DND-41 (cell line): ENCODE results near the gene CNTNAP5.

ENCODE experiments used
- ATAC-seq: fragments of 200-7000 bp; cut with Tn5 transposase; 3 replicates; pipeline ENCODE4 v1.9.1; 2021; ENCODE audit warnings: low read depth; ENCODE audit not compliant: insufficient read depth
- DNase-seq: peaks from one replicate; pipeline ENCODE4 v3.0.0-alpha.2; 2020
- H2AFZ ChIP-seq: 2 replicates; pipeline ENCODE4 v1.6.0; 2012; ENCODE audit warnings: low read depth, low read length
- H3K27ac ChIP-seq: 2 replicates; pipeline ENCODE4 v1.5.1; 2012; ENCODE audit warnings: low read length, inconsistent platforms
- H3K27me3 ChIP-seq: fragments of 200-600 bp; sonication (generic); 2 replicates; pipeline ENCODE4 v1.6.0; 2012; ENCODE audit warnings: low read length, mild to moderate bottlenecking, inconsistent platforms; ENCODE audit not compliant: insufficient read depth, poor library complexity
- H3K36me3 ChIP-seq: 2 replicates; pipeline ENCODE4 v1.5.1; 2012; ENCODE audit warnings: low read length, inconsistent platforms; ENCODE audit not compliant: insufficient read depth
- H3K4me1 ChIP-seq: 2 replicates; pipeline ENCODE4 v1.5.1; 2012; ENCODE audit warnings: mild to moderate bottlenecking, low read length; ENCODE audit not compliant: insufficient read depth
- H3K4me2 ChIP-seq: 2 replicates; pipeline ENCODE4 v1.6.0; 2012; ENCODE audit warnings: mild to moderate bottlenecking, moderate library complexity, low read length, inconsistent platforms; ENCODE audit not compliant: insufficient read depth
- H3K4me3 ChIP-seq, 2 experiments: fragments of 200-600 bp in 1 of 2; shearing (Covaris generic) in 1 of 2; 2 replicates each; pipeline ENCODE4 v1.5.1; 2012 to 2016; ENCODE audit warnings: inconsistent platforms in 2 of 2, low read length in 2 of 2, mild to moderate bottlenecking in 2 of 2, low read depth in 1 of 2, moderate library complexity in 1 of 2
- H3K79me2 ChIP-seq: 2 replicates; pipeline ENCODE4 v1.6.0; 2012; ENCODE audit warnings: low read length, inconsistent platforms; ENCODE audit not compliant: insufficient read depth
- H3K9ac ChIP-seq: 2 replicates; pipeline ENCODE4 v1.6.0; 2012; ENCODE audit warnings: low read depth, mild to moderate bottlenecking, inconsistent platforms, low read length, moderate library complexity
- H3K9me3 ChIP-seq: 2 replicates; pipeline ENCODE4 v1.5.1; 2012; ENCODE audit warnings: low read length, moderate library complexity, mild to moderate bottlenecking, inconsistent platforms; ENCODE audit not compliant: insufficient read depth, severe bottlenecking
- H4K20me1 ChIP-seq: 2 replicates; pipeline ENCODE4 v1.6.0; 2012; ENCODE audit warnings: low read length; ENCODE audit not compliant: insufficient read depth
- EZH2 ChIP-seq: IDR thresholded peaks from 3 replicates; pipeline ENCODE4 v1.6.1; 2012; ENCODE audit warnings: borderline replicate concordance, low read depth, mild to moderate bottlenecking, moderate library complexity, low read length, inconsistent platforms; ENCODE audit not compliant: severe bottlenecking
- TF ChIP-seq, protein P1 (sequence below): IDR thresholded peaks from 2 replicates; pipeline ENCODE4 v1.5.1; 2012; ENCODE audit warnings: borderline replicate concordance, low read length, moderate library complexity, mild to moderate bottlenecking; ENCODE audit not compliant: poor library complexity, severe bottlenecking; ENCODE audit errors: extremely low read depth

CNTNAP5 gene

DNA sequence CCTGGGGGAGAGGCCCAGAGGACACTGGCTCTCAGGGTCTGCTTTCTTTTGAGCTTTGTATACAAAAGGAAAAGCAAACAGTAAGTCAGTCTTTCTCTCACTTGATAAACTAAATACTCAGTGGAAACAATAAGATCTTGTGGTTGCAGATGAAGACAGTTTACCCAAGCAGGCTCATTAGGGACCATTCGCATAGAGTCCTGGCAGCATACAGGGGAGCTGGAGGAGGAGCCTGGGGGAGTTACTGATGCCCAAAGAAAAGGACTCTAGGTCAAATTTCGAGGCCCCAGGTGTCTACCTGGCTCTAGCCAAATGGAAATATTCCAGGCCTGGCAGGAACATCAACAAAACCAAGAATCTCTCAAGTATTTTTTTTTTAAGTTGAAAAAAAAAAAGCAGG, 225.3 kb downstream of the CNTNAP5 start:
- TF ChIP-seq, protein P1, sequence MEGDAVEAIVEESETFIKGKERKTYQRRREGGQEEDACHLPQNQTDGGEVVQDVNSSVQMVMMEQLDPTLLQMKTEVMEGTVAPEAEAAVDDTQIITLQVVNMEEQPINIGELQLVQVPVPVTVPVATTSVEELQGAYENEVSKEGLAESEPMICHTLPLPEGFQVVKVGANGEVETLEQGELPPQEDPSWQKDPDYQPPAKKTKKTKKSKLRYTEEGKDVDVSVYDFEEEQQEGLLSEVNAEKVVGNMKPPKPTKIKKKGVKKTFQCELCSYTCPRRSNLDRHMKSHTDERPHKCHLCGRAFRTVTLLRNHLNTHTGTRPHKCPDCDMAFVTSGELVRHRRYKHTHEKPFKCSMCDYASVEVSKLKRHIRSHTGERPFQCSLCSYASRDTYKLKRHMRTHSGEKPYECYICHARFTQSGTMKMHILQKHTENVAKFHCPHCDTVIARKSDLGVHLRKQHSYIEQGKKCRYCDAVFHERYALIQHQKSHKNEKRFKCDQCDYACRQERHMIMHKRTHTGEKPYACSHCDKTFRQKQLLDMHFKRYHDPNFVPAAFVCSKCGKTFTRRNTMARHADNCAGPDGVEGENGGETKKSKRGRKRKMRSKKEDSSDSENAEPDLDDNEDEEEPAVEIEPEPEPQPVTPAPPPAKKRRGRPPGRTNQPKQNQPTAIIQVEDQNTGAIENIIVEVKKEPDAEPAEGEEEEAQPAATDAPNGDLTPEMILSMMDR = no peak
- no peak for TF ChIP-seq EZH2
- H4K20me1 ChIP-seq = no peaks in the 10 kb centered on the region
- H3K4me2 ChIP-seq = no peak overlapping the region
- H3K79me2 ChIP-seq = no peaks in the 10 kb centered on the region
- no peaks in the 10 kb centered on the region for H3K36me3 ChIP-seq
- H2AFZ ChIP-seq = no peak overlapping the region
- DNase-seq = no peak
- H3K27ac ChIP-seq = no peak overlapping the region
- no peak overlapping the region for H3K4me3 ChIP-seq
- H3K4me1 ChIP-seq = no peaks in the 10 kb centered on the region
- no peak overlapping the region for H3K9ac ChIP-seq
- H3K9me3 ChIP-seq = no peaks in the 10 kb centered on the region
- no peak for ATAC-seq
- no peaks in the 10 kb centered on the region for H3K27me3 ChIP-seq

DNA sequence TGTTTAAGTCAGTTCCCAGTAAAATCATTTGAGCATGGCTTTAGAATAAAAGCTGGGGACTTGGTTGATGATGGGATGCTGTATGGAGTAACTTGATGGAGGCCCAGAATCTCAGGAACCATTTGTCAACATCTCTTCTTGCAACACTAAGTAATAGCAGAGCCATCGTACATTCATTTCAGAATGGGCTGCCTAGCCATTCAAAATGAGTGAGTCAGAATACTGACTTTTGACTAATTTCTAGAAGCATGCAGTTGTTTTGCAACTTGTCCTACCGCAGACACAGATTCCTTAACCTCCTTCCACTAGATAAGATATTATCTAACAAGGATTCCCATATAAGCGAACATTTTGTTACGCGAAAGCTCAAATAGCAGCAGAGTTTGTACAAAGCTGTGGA, 229.5 kb downstream of the CNTNAP5 start:
- Histone ChIP-seq H3K9me3 (no peaks in the 10 kb centered on the region), H3K9ac (no peak overlapping the region), H3K79me2 (no peaks in the 10 kb centered on the region), H3K27me3 (no peaks in the 10 kb centered on the region), H2AFZ (no peak overlapping the region), H3K36me3 (no peaks in the 10 kb centered on the region), H3K4me1 (no peaks in the 10 kb centered on the region), H4K20me1 (no peaks in the 10 kb centered on the region), H3K4me3 (no peak overlapping the region), H3K4me2 (no peak overlapping the region), H3K27ac (no peak overlapping the region)
- TF ChIP-seq, protein P1 = no peak
- no peak for TF ChIP-seq EZH2
- ATAC-seq (no peak), DNase-seq (no peak)

DNA sequence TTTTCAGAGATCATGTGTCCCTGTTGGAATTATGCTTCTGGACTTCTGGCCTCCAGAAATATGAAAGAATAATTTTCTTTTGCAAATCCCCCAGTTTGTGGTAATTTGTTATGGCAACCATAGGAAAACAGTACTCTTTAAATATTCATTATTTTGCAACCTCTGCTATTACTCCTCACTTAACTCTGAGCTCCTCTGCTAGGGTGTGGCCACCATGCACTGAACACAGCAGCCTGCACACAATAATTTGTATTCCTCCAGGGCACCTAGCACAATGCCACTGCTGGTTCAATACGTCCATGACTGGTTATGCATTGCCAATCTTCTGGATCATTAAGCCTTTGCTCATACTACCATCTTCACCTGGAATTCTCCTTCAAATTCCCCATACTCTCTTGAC, 232.0 kb downstream of the CNTNAP5 start:
- H3K9me3 ChIP-seq = no peaks in the 10 kb centered on the region
- H3K4me3 ChIP-seq = no peak overlapping the region
- ATAC-seq (no peak), DNase-seq (no peak)
- no peak overlapping the region for H3K9ac ChIP-seq
- H4K20me1 ChIP-seq = no peaks in the 10 kb centered on the region
- TF ChIP-seq, protein P1 = no peak
- TF ChIP-seq EZH2 = no peak
- H3K36me3 ChIP-seq = no peaks in the 10 kb centered on the region
- no peaks in the 10 kb centered on the region for H3K27me3 ChIP-seq
- H3K4me1 ChIP-seq = no peaks in the 10 kb centered on the region
- H3K4me2 ChIP-seq = no peak overlapping the region
- no peak overlapping the region for H3K27ac ChIP-seq
- no peaks in the 10 kb centered on the region for H3K79me2 ChIP-seq
- no peak overlapping the region for H2AFZ ChIP-seq
